Neural cell (in vitro differentiated cells): ENCODE measurements around the gene NLRC3. TPM values are rescaled to one million over a fixed set of nuclear protein-coding genes. Genes with fewer than 3 reads are reported as not detected.

Source experiments
- H2AFZ ChIP-seq: fragments of 200-600, 300-800 bp; sonication (generic), shearing (Covaris generic); 2 replicates; pipeline ENCODE4 v1.6.0; 2014; ENCODE audit warnings: low read depth, mild to moderate bottlenecking, antibody characterized with exemption, low read length, moderate library complexity
- H3F3A ChIP-seq: fragments of 200-600 bp; shearing (Covaris generic); 2 replicates; pipeline ENCODE4 v1.6.1; 2016; ENCODE audit warnings: mild to moderate bottlenecking, moderate library complexity, mixed read lengths, antibody characterized with exemption, low read length; ENCODE audit not compliant: insufficient read depth, poor library complexity, severe bottlenecking
- H3K27ac ChIP-seq: fragments of 200-600, 300-800 bp; sonication (generic), shearing (Covaris generic); 2 replicates; pipeline ENCODE4 v1.5.1; 2014; ENCODE audit warnings: mild to moderate bottlenecking, low read length, moderate library complexity
- H3K27me3 ChIP-seq: fragments of 300-800, 200-600 bp; sonication (generic), shearing (Covaris generic); 2 replicates; pipeline ENCODE4 v1.6.0; 2014; ENCODE audit warnings: mild to moderate bottlenecking, low read depth, low read length, moderate library complexity; ENCODE audit not compliant: insufficient read depth
- H3K36me3 ChIP-seq: fragments of 300-800, 200-600 bp; sonication (generic), shearing (Covaris generic); 2 replicates; pipeline ENCODE4 v1.5.1; 2014; ENCODE audit warnings: mild to moderate bottlenecking, antibody characterized with exemption, low read length, moderate library complexity; ENCODE audit not compliant: insufficient read depth
- H3K4me2 ChIP-seq: fragments of 300-800, 200-600 bp; sonication (generic), shearing (Covaris generic); 2 replicates; pipeline ENCODE4 v1.6.0; 2014; ENCODE audit warnings: mild to moderate bottlenecking, low read length
- H3K4me3 ChIP-seq: fragments of 300-800, 200-600 bp; sonication (generic), shearing (Covaris generic); 2 replicates; pipeline ENCODE4 v1.5.1; 2014; ENCODE audit warnings: mild to moderate bottlenecking, low read length, moderate library complexity
- H3K79me2 ChIP-seq: fragments of 200-600 bp; shearing (Covaris generic); replicated peaks from 2 replicates; pipeline ENCODE4 v1.6.0; 2014; ENCODE audit warnings: mild to moderate bottlenecking, low read length, moderate library complexity; ENCODE audit not compliant: insufficient read depth
- H3K9ac ChIP-seq: fragments of 300-800, 200-600 bp; sonication (generic), shearing (Covaris generic); 2 replicates; pipeline ENCODE4 v1.6.1; 2016; ENCODE audit warnings: mild to moderate bottlenecking, low read length, mixed read lengths
- H3K9me2 ChIP-seq: fragments of 200-600 bp; shearing (Covaris generic); 2 replicates; pipeline ENCODE4 v1.6.1; 2016; ENCODE audit warnings: mild to moderate bottlenecking, low read length, mixed read lengths; ENCODE audit not compliant: insufficient read depth
- H3K9me3 ChIP-seq: fragments of 200-600, 300-800 bp; sonication (generic), shearing (Covaris generic); 2 replicates; pipeline ENCODE4 v1.6.1; 2016; ENCODE audit warnings: mild to moderate bottlenecking, mixed run types, low read length, moderate library complexity, mixed read lengths
- H4K20me1 ChIP-seq: fragments of 200-600 bp; shearing (Covaris generic); 2 replicates; pipeline ENCODE4 v1.6.1; 2016; ENCODE audit warnings: mild to moderate bottlenecking, mixed run types; ENCODE audit not compliant: insufficient read depth
- EP300 ChIP-seq: fragments of 450-650 bp; conservative IDR thresholded peaks from 2 replicates; pipeline ENCODE4 v1.6.1; 2014; ENCODE audit warnings: antibody characterized with exemption, mild to moderate bottlenecking, moderate library complexity; ENCODE audit not compliant: poor library complexity, severe bottlenecking
- EZH2 ChIP-seq: fragments of 200-600, 300-800 bp; shearing (Covaris generic), sonication (generic); IDR thresholded peaks from 2 replicates; pipeline ENCODE4 v1.6.1; 2014; ENCODE audit warnings: antibody characterized with exemption, low read length, borderline replicate concordance, mild to moderate bottlenecking; ENCODE audit not compliant: insufficient read depth, poor library complexity, severe bottlenecking
- MXI1 ChIP-seq: fragments of 450-650 bp; conservative IDR thresholded peaks from 2 replicates; pipeline ENCODE4 v1.6.1; 2014; ENCODE audit warnings: antibody characterized with exemption, mild to moderate bottlenecking; ENCODE audit not compliant: poor library complexity, severe bottlenecking
- POLR2AphosphoS5 ChIP-seq: IDR thresholded peaks from 2 replicates; pipeline ENCODE4 v1.6.1; 2012
- RAD21 ChIP-seq: fragments of 450-650 bp; conservative IDR thresholded peaks from 2 replicates; pipeline ENCODE4 v1.6.1; 2014; ENCODE audit warnings: antibody characterized with exemption, mild to moderate bottlenecking, moderate library complexity
- SMC3 ChIP-seq: fragments of 450-650 bp; conservative IDR thresholded peaks from 2 replicates; pipeline ENCODE4 v1.6.1; 2014; ENCODE audit warnings: antibody characterized with exemption, mild to moderate bottlenecking, moderate library complexity; ENCODE audit not compliant: poor library complexity
- TAF1 ChIP-seq: IDR thresholded peaks from 2 replicates; pipeline ENCODE4 v1.6.1; 2012; ENCODE audit warnings: low read depth
- polyA plus RNA-seq: library from polyadenylated mRNA; depleted of rRNA; stranded (reverse); fragments of >200 nt; gene quantifications from 2 replicates; pipeline ENCODE4 v1.2.3, GENCODE V29; 2014
- TF ChIP-seq, protein P1 (sequence below): fragments of 450-650 bp; IDR thresholded peaks from 2 replicates; pipeline ENCODE4 v1.5.1; 2014; ENCODE audit warnings: antibody characterized with exemption, mild to moderate bottlenecking, moderate library complexity; ENCODE audit not compliant: poor library complexity, severe bottlenecking
- TF ChIP-seq, protein P2 (sequence below): IDR thresholded peaks from 2 replicates; pipeline ENCODE4 v1.6.1; 2012; ENCODE audit warnings: borderline replicate concordance

The NLRC3 gene
- polyA plus RNA-seq, 1 donor from 2014 or later: 0.57 TPM

DNA sequence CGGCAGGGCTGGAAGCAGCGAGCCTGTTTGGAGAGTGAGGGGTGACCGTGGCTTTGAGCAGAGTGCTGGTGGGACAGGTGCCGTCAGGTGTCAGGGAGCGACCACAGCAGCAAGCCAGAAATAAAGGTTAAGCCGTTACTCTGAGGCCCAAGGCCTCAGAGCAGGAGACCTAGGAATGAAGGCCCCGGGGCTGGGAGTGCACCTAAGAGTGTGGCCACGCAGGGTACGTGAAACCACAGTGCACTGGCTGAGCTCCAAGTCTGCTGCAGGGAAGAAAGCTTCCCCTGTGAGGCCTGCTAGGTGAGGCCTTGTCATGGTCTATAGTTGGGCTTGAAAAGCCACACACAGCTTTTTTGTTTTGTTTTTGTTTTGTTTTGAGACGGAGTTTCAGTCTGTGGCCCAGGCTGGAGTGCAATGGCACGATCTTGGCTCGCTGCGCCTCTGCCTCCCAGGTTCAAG lies 67.7 kb downstream of the NLRC3 start:
- H3K9me3 ChIP-seq: no peaks in the 10 kb centered on the region
- no peaks in the 10 kb centered on the region for H3K9me2 ChIP-seq
- H3K4me2 ChIP-seq: no peak overlapping the region
- H2AFZ ChIP-seq: no peak overlapping the region
- H3K4me3 ChIP-seq: no peak overlapping the region
- H4K20me1 ChIP-seq: no peaks in the 10 kb centered on the region
- no peak overlapping the region for H3K27ac ChIP-seq
- H3K36me3 ChIP-seq: no peaks in the 10 kb centered on the region
- no peaks in the 10 kb centered on the region for H3K27me3 ChIP-seq
- TF ChIP-seq POLR2AphosphoS5 (no peak), SMC3 (no peak), MXI1 (no peak), TAF1 (no peak), RAD21 (no peak), EZH2 (no peak), EP300 (no peak)
- TF ChIP-seq, protein P1, sequence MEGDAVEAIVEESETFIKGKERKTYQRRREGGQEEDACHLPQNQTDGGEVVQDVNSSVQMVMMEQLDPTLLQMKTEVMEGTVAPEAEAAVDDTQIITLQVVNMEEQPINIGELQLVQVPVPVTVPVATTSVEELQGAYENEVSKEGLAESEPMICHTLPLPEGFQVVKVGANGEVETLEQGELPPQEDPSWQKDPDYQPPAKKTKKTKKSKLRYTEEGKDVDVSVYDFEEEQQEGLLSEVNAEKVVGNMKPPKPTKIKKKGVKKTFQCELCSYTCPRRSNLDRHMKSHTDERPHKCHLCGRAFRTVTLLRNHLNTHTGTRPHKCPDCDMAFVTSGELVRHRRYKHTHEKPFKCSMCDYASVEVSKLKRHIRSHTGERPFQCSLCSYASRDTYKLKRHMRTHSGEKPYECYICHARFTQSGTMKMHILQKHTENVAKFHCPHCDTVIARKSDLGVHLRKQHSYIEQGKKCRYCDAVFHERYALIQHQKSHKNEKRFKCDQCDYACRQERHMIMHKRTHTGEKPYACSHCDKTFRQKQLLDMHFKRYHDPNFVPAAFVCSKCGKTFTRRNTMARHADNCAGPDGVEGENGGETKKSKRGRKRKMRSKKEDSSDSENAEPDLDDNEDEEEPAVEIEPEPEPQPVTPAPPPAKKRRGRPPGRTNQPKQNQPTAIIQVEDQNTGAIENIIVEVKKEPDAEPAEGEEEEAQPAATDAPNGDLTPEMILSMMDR: no peak
- TF ChIP-seq, protein P2, sequence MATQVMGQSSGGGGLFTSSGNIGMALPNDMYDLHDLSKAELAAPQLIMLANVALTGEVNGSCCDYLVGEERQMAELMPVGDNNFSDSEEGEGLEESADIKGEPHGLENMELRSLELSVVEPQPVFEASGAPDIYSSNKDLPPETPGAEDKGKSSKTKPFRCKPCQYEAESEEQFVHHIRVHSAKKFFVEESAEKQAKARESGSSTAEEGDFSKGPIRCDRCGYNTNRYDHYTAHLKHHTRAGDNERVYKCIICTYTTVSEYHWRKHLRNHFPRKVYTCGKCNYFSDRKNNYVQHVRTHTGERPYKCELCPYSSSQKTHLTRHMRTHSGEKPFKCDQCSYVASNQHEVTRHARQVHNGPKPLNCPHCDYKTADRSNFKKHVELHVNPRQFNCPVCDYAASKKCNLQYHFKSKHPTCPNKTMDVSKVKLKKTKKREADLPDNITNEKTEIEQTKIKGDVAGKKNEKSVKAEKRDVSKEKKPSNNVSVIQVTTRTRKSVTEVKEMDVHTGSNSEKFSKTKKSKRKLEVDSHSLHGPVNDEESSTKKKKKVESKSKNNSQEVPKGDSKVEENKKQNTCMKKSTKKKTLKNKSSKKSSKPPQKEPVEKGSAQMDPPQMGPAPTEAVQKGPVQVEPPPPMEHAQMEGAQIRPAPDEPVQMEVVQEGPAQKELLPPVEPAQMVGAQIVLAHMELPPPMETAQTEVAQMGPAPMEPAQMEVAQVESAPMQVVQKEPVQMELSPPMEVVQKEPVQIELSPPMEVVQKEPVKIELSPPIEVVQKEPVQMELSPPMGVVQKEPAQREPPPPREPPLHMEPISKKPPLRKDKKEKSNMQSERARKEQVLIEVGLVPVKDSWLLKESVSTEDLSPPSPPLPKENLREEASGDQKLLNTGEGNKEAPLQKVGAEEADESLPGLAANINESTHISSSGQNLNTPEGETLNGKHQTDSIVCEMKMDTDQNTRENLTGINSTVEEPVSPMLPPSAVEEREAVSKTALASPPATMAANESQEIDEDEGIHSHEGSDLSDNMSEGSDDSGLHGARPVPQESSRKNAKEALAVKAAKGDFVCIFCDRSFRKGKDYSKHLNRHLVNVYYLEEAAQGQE: no peak
- no peaks in the 10 kb centered on the region for H3F3A ChIP-seq
- no peak overlapping the region for H3K9ac ChIP-seq
- no peaks in the 10 kb centered on the region for H3K79me2 ChIP-seq

DNA sequence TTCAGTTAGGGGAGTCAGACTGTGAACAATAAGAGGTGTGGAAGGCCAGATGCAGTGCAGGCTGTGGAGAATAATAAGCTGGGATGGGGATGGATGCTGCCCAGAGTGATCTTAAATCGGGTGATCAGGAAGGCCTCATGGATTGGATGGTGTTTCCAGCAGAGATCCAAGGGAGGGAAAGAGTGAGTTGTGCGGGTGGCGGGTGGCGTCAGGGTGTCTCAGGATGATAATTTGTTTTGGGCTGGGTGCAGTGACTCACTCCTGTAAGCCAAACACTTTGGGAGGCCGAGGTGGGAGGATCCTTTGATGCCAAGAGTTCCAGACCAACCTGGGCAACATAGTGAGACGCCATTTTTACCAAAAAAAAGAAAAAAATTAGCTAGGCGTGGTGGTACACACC lies 68.5 kb downstream of the NLRC3 start:
- no peaks in the 10 kb centered on the region for H3K36me3 ChIP-seq

More for the DNA sequence above, 68.5 kb downstream of the NLRC3 start:
- no peaks in the 10 kb centered on the region for H3K9me2 ChIP-seq
- H3K4me3 ChIP-seq: no peak overlapping the region
- no peak overlapping the region for H3K9ac ChIP-seq
- no peak overlapping the region for H3K27ac ChIP-seq
- TF ChIP-seq POLR2AphosphoS5 (no peak), TAF1 (no peak), EP300 (no peak), SMC3 (no peak), EZH2 (no peak), MXI1 (no peak), RAD21 (no peak)
- TF ChIP-seq, protein P2: no peak
- TF ChIP-seq, protein P1: no peak
- H3K4me2 ChIP-seq: no peak overlapping the region
- no peaks in the 10 kb centered on the region for H3K9me3 ChIP-seq
- H3F3A ChIP-seq: no peaks in the 10 kb centered on the region
- no peaks in the 10 kb centered on the region for H4K20me1 ChIP-seq
- no peaks in the 10 kb centered on the region for H3K27me3 ChIP-seq
- no peaks in the 10 kb centered on the region for H3K79me2 ChIP-seq
- no peak overlapping the region for H2AFZ ChIP-seq
